Measurements from ENCODE around the gene TRMT61A. TPM values are rescaled to one million over a fixed set of nuclear protein-coding genes. Genes with fewer than 3 reads are reported as not detected.

TRMT61A gene
- total and polyA plus RNA-seq, 2 of the 13 experiments (the other 11 are each of a cell fraction or from before 2014, with no cell fraction given), result 6.5 to 13.6 TPM

DNA sequence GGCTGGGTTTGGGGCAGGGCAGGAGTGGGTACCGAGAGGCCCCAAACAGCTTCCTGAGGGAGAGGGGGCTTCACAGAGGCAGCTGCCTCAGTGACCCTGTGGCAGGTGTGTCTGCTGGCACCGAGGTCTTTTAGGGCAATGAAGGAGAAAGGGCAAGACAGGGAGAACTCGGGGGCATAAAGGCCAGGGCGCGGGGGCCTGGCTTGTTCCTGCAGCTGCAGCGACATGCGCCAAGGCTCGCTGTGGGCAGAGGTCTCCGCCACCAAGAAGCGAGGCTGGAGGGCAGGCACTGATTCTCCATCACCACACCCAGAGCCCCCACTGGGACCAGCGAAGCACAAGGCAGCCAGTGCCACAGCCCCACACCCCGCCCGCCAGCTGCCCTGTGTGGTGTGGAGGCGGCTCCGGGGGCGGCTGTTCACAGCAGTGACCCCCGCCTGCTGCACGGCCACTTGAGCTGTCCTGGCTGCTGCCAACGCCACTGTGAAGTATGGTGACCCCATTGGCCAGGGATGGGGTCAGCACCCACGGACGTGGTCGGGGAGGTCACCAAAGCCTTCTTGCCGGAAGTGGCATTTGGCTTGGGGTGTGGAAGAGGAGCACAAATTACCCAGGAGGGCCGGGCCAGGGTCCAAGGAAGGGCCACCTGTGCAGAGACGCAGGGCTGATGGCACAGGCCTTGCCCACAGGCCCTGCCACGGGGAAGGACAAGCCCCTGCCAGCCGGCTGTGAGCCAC lies 17.1 kb downstream of the TRMT61A start:
- ATAC-seq, result no peak
- CTCF ChIA-PET (ENCODE audit: low intra/inter-chr PET ratio, low total read pairs), result interaction anchor here (0.7 to 2.8 kb wide), 3 partner anchors 27 to 50 kb away, joined by 3 to 38 read pairs (median 31); no protein-coding TSS in a partner anchor

More for the DNA sequence above, 17.1 kb downstream of the TRMT61A start:
- intact Hi-C loops (cut with micrococcal nuclease; ENCODE audit: unreplicated experiment), result loop anchor here (1.0 kb wide), 2 partner anchors 28 to 46 kb away; no protein-coding TSS in a partner anchor
- no peaks in the 10 kb centered on the region for H3K9me3 ChIP-seq (ENCODE audit: low read length)
- H3K4me1 ChIP-seq (ENCODE audit: insufficient read depth, low read length), result peaks cover 49% of the 10 kb centered on the region
- POLR2A ChIA-PET, result interaction anchor here (1.3 kb wide), 1 partner anchor 18 kb away, joined by 4 read pairs; no protein-coding TSS in a partner anchor
- no peaks in the 10 kb centered on the region for H4K20me1 ChIP-seq (ENCODE audit: insufficient read depth, low read length)
- no peak overlapping the region for H3K4me3 ChIP-seq (replicated peaks in 1 of 3; ENCODE audit: insufficient read depth in 1 of 3, low read depth in 2 of 3, low read length in 3 of 3)
- H3K27ac ChIP-seq (ENCODE audit: extremely low read length, insufficient read depth, low read length), result no peak overlapping the region
- 72% methylated on average over 21 of the region's 27 CpGs for WGBS (ENCODE audit: low lambda C conversion rate)
- TF ChIP-seq, protein P1, sequence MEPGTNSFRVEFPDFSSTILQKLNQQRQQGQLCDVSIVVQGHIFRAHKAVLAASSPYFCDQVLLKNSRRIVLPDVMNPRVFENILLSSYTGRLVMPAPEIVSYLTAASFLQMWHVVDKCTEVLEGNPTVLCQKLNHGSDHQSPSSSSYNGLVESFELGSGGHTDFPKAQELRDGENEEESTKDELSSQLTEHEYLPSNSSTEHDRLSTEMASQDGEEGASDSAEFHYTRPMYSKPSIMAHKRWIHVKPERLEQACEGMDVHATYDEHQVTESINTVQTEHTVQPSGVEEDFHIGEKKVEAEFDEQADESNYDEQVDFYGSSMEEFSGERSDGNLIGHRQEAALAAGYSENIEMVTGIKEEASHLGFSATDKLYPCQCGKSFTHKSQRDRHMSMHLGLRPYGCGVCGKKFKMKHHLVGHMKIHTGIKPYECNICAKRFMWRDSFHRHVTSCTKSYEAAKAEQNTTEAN (CRISPR knock-in tag; conservative IDR thresholded peaks at IDR 0.05), result no peak
- TF ChIP-seq HCFC1 (IDR thresholded peaks at IDR 0.05; ENCODE audit: low read depth, low read length) (no peak), FOXM1 (CRISPR knock-in tag; IDR thresholded peaks at IDR 0.05) (no peak), MEF2D (CRISPR knock-in tag; IDR thresholded peaks at IDR 0.05) (no peak), ZNF263 (CRISPR knock-in tag; IDR thresholded peaks at IDR 0.05) (no peak), NFYC (CRISPR knock-in tag; IDR thresholded peaks at IDR 0.05) (no peak), MBNL3 (CRISPR knock-in tag; conservative IDR thresholded peaks at IDR 0.05) (no peak), KLF15 (CRISPR knock-in tag; IDR thresholded peaks at IDR 0.05; ENCODE audit: borderline replicate concordance) (no peak), ARNT2 (CRISPR knock-in tag; IDR thresholded peaks at IDR 0.05; ENCODE audit: low read depth) (no peak), ZSCAN25 (CRISPR knock-in tag; IDR thresholded peaks at IDR 0.05) (no peak), ZSCAN22 (CRISPR knock-in tag; IDR thresholded peaks at IDR 0.05) (no peak), CBX2 (IDR thresholded peaks at IDR 0.05; ENCODE audit: low read depth, low read length) (no peak), CBX2 (CRISPR knock-in tag; IDR thresholded peaks at IDR 0.05; ENCODE audit: low read depth) (no peak), ZMYM3 (CRISPR knock-in tag; IDR thresholded peaks at IDR 0.05) (no peak), CENPX (CRISPR knock-in tag; IDR thresholded peaks at IDR 0.05) (no peak)
- TF ChIP-seq, protein P2, sequence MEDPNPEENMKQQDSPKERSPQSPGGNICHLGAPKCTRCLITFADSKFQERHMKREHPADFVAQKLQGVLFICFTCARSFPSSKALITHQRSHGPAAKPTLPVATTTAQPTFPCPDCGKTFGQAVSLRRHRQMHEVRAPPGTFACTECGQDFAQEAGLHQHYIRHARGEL (CRISPR knock-in tag; IDR thresholded peaks at IDR 0.05), result no peak
- in situ Hi-C loops (cut with HindIII; ENCODE audit: extremely low pct_ligation_motif_present, low pct_unique_long_range_greater_than_20kb), result loop anchor here (5.0 kb wide), 1 partner anchor 44 kb away; no protein-coding TSS in a partner anchor
- H3K79me2 ChIP-seq (ENCODE audit: insufficient read depth, low read length), result no peaks in the 10 kb centered on the region
- no peak overlapping the region for H3K9ac ChIP-seq (ENCODE audit: insufficient read depth, low read depth, low read length)
- no TSS peak for BruUV-seq (replicated peaks)
- H3K4me2 ChIP-seq (ENCODE audit: low read depth, low read length), result no peak overlapping the region
- H3K36me3 ChIP-seq (replicated peaks in 1 of 2; ENCODE audit: control insufficient read depth in 1 of 2, insufficient read depth in 2 of 2, low read length in 2 of 2), result no peaks in the 10 kb centered on the region
- DNase-seq (ENCODE audit: low spot score) (no peak), FAIRE-seq (no peak)
- H2AFZ ChIP-seq (ENCODE audit: low read length), result no peak overlapping the region
- peaks cover 2 to 13% of the 10 kb centered on the region in 2 experiments; a peak in 2 of 5 replicates for H3K27me3 ChIP-seq (ENCODE audit: control insufficient read depth in 1 of 2, insufficient read depth in 2 of 2, low read length in 2 of 2)
